ENCODE data around the gene SSBP3.

Gene SSBP3

GRCh38 chr1:54178296-54179070, 227.7 kb downstream of the SSBP3 start:
- no peak for TF ChIP-seq CTCF (IDR thresholded peaks at IDR 0.05)
- no peak for TF ChIP-seq ZFX (IDR thresholded peaks at IDR 0.05; ENCODE audit: borderline replicate concordance)
- no peak overlapping the region for H3K27ac ChIP-seq

GRCh38 chr1:54177726-54178125, 228.5 kb downstream of the SSBP3 start:
- H3K27ac ChIP-seq: no peak overlapping the region
- TF ChIP-seq CTCF (IDR thresholded peaks at IDR 0.05) (no peak), ZFX (IDR thresholded peaks at IDR 0.05; ENCODE audit: borderline replicate concordance) (no peak)

- TF ChIP-seq CTCF (IDR thresholded peaks at IDR 0.05) (no peak), ZFX (IDR thresholded peaks at IDR 0.05; ENCODE audit: borderline replicate concordance) (no peak)
- no peak overlapping the region for H3K27ac ChIP-seq
Observed at GRCh38 chr1:54176621-54177327, 229.4 kb downstream of the SSBP3 start.
